ENCODE results near the gene MGAT4B. TPM values are rescaled to one million over a fixed set of nuclear protein-coding genes. Genes with fewer than 3 reads are reported as not detected.

MGAT4B gene
- total and polyA plus RNA-seq, 2 of the 4 experiments (the other 2 are of a cell fraction) = 73.7 to 155 TPM

DNA sequence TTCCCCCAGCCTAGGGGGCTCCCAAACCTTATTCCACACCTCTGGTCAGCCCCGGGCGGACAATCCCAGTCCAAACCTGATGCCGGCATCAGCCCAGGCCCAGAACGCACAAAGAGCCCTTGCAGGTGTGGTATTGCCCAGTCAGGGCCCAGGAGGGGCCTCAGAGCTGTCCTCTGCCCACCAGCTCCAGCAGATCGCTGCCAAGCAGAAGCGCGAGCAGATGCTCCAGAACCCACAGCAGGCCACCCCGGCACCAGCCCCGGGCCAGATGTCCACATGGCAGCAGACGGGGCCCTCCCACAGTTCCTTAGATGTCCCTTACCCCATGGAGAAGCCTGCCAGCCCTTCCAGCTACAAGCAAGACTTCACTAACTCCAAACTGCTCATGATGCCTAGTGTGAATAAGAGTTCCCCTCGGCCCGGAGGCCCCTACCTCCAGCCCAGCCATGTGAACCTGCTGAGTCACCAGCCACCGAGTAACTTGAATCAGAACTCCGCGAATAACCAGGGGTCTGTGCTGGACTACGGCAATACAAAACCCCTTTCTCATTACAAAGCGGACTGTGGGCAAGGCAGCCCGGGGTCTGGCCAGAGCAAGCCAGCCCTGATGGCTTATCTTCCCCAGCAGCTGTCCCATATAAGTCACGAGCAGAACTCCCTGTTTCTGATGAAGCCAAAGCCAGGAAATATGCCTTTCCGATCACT, 40.5 kb downstream of the MGAT4B start:
- H3K4me1 ChIP-seq (ENCODE audit: control insufficient read depth, insufficient read depth, low read length) = peaks cover 35% of the 10 kb centered on the region

More for the DNA sequence above, 40.5 kb downstream of the MGAT4B start:
- dilution Hi-C loops (cut with HindIII; ENCODE audit: low sequenced_read_pairs, unreplicated experiment) (no loop called here), intact Hi-C loops (cut with micrococcal nuclease) (no loop called here), in situ Hi-C loops (cut with MboI; ENCODE audit: low sequenced_read_pairs) (no loop called here)
- Histone ChIP-seq H3K23ac (ENCODE audit: low read depth, low read length) (peak overlapping the region; percentile 82; the same call in 1 of the 2 replicates), H3K4me3 (ENCODE audit: insufficient read depth, low read depth, low read length) (no peak overlapping the region), H4K91ac (ENCODE audit: insufficient read depth, low read depth, low read length) (peak overlapping the region; percentile 86), H3K4ac (ENCODE audit: low read depth, low read length) (peak overlapping the region; percentile 94), H2BK120ac (ENCODE audit: low read depth, low read length) (peak overlapping the region; percentile 82), H2BK5ac (ENCODE audit: low read depth, low read length, poor library complexity, severe bottlenecking) (peak overlapping the region; percentile 75), H3K79me1 (ENCODE audit: low read depth in 1 of 2, low read length in 2 of 2) (peaks cover 37 to 78% of the 10 kb centered on the region in 2 experiments), H3K27ac (ENCODE audit: insufficient read depth, low read length) (peak overlapping the region; percentile 82), H3K9me3 (ENCODE audit: control insufficient read depth, insufficient read depth, low read length) (no peaks in the 10 kb centered on the region), H3K27me3 (ENCODE audit: control insufficient read depth, insufficient read depth, low read length) (no peaks in the 10 kb centered on the region), H4K8ac (ENCODE audit: low read depth in 2 of 2, low read length in 2 of 2) (peak overlapping the region; percentile 68 to 79; a peak in 3 of 4 replicates), H2AK5ac (ENCODE audit: low read depth, low read length) (peak overlapping the region; percentile 97), H2AK9ac (replicated peaks; ENCODE audit: low read depth, low read length, poor library complexity) (peak overlapping the region; percentile 89), H3K4me2 (ENCODE audit: low read depth, low read length) (peak overlapping the region; percentile 16; the same call in 1 of the 2 replicates), H3K56ac (ENCODE audit: extremely low read depth, insufficient read depth, low read length) (0 out of 2 replicates have a peak overlapping the region, but pooled peaks have one; percentile 30), H3K36me3 (ENCODE audit: control insufficient read depth, insufficient read depth, low read length) (peaks cover 35% of the 10 kb centered on the region), H2AFZ (replicated peaks; ENCODE audit: low read length, poor library complexity) (no peak overlapping the region), H3K9me1 (ENCODE audit: insufficient read depth, low read length) (peaks cover 21% of the 10 kb centered on the region), H2BK15ac (ENCODE audit: low read depth, low read length) (peak overlapping the region; percentile 26; the same call in 1 of the 3 replicates), H4K5ac (ENCODE audit: low read depth, low read length) (peak overlapping the region; percentile 43; the same call in 1 of the 2 replicates), H2BK20ac (ENCODE audit: low read depth, low read length) (peak overlapping the region; percentile 74), H3K18ac (ENCODE audit: low read depth, low read length) (peak overlapping the region; percentile 25; the same call in 1 of the 2 replicates), H3K9ac (ENCODE audit: low read depth, low read length) (no peak overlapping the region; the same call in 1 of the 2 replicates), H3K14ac (replicated peaks; ENCODE audit: low read depth, low read length) (peak overlapping the region; percentile 62), H4K20me1 (ENCODE audit: insufficient read depth, low read length) (peaks cover 41% of the 10 kb centered on the region)
- TSS peak; percentile 78 for BruUV-seq (replicated peaks)
- DNase-seq (peak; percentile 72), ATAC-seq (ENCODE audit: low read depth) (no peak)
- ChIA-PET POLR2A (ENCODE audit: unreplicated experiment) (no interaction called here), CTCF (interaction anchor here (0.9 kb wide), 1 partner anchor 11 kb away, joined by 3 read pairs; no protein-coding TSS in a partner anchor)
- WGBS, 2 experiments (ENCODE audit: extremely low coverage in 2 of 2, insufficient read length in 1 of 2) = 93% methylated on average over 2 of the region's 20 CpGs; no CpG with 5 or more reads in 1 of the 2 experiments
- TF ChIP-seq RCOR1 (IDR thresholded peaks at IDR 0.05; ENCODE audit: insufficient replicate concordance, low read length) (no peak), NFE2L2 (IDR thresholded peaks at IDR 0.05; ENCODE audit: low read depth, low read length) (0 out of 2 replicates have a peak, but pooled peaks have one; percentile 27)

Data from IMR-90 (cell line).